Stimulated activated CD8-positive, alpha-beta memory T cell treated with anti-CD3 and anti-CD28 coated beads, Interleukin-7, amount 100 ng/mL, for 4 hours (primary cell): ENCODE measurements around the gene CLIC5.

Experiments
- DNase-seq, 2 donors: peaks; one replicate each; pipeline ENCODE4 v3.0.0-alpha.2; 2020; ENCODE audit warnings: low read depth in 2 of 2

CLIC5 gene

DNA sequence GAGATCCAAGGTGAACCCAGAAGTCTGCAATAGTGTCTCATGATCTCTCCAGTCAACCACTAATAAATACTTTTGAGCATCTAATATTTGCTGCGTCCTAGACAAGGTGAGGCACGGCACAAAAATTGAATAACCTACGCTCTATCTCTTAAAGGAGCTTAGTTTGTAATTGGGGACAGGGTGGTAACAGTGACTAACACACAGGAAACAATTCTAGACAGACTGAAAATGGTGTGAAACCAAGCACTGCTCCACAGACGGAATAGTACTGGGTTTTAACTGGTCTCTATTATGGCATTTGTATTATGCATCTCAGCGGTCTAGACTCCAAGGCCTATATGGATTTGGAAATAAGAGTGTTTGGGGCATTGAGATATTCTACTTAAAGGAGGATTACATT is 120.1 kb downstream of the CLIC5 start:
- no peak for DNase-seq

DNA sequence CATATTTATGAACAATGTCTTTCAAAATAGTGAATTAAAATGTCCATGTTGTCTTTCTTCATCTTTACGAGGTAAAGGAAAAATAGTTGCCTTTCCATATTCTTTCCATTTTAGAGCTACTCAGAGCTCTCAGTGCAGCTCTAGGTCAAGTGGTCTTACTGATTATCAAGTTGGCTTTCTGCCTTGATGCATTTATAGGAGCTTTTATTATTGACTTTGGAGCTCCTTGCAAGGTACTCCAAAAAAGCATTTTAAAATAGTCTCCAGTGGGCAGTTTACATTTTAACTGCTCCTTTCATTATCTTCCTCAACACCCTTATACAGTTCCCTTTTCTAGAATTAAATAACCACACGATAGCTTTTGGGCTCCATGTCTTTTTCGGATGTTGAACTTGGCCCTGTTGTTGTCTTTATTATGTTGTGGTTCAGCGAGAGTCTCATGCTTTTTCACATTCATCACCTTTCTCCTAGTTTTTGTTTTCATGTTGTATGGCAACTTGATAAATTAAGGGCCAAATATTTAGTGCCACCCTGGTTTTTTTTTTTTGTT is 122.9 kb downstream of the CLIC5 start:
- no peak for DNase-seq

DNA sequence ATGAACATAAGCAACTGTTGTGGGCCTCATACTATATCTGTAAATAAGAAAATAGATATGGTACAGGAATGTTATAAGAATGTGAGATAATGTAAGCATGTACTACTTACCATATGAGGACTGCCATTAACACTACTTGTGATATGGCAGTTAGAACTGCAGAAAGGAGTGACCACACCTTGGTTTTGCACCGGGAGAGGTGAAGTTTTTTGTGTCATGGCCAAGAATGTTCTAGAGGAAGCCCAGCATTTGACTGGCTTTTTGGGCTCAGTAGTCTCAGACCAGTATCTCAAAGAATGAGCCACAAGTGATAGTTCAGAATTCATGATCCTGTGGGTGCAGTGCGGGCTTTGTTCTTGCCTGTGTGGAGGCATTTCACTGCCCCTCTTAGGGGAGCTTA is 123.5 kb downstream of the CLIC5 start:
- DNase-seq, result no peak

DNA sequence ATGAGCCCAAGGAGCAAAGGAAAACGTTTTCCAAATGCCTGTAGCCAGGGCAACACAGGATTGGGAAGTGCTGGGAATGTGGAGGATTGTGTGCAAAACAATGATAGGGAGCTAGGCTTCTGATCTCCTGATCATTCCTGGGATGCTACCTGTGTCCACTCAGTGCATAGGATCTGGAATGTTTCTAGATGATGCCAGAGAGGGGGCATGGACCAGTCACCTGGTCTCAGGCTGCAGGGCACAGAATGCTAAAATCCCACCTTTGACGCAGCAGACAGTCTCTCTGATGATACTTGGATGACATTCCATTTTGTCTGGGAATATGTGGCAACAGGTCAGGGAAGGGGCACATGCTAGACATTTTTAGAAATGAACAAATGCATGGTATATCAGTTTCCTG is 128.9 kb downstream of the CLIC5 start:
- no peak for DNase-seq

DNA sequence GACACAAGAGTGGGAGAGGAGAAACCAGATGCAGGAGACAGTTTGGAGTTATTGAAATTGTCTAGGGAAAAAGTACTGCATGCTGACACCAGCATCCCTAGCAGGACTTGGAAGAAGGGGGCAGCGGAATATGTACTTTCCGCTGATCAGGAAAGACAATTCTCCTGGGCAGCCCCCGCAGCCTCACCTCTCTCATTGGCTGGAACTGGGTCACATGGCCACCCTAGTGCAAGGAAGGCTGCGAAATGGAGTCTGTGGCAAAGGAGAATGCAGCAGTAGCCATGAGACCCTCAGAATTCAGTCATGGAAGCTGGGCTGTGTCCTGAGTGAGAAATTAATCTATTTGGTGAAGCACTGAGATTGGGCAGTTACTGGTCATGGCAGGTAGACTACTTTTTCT is 131.3 kb downstream of the CLIC5 start:
- no peak for DNase-seq

DNA sequence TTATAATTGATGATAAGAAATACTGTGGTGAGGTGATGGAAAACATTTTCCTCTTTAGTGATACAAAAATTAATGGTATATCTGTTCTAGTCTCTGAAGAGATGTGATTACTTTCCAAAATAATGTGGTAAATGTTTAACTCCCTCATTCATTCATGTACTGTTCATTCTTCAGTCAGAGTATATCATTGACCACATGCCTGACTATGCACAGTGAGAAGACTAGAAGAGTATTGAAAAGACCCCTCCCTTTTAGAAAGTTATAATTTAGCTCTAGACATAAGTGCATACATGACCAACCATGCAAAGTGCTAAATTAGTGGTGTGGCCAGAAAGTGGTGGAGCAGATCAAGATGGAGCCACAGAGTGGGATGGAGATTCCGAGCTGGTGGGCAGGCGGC is 133.0 kb downstream of the CLIC5 start:
- no peak for DNase-seq

DNA sequence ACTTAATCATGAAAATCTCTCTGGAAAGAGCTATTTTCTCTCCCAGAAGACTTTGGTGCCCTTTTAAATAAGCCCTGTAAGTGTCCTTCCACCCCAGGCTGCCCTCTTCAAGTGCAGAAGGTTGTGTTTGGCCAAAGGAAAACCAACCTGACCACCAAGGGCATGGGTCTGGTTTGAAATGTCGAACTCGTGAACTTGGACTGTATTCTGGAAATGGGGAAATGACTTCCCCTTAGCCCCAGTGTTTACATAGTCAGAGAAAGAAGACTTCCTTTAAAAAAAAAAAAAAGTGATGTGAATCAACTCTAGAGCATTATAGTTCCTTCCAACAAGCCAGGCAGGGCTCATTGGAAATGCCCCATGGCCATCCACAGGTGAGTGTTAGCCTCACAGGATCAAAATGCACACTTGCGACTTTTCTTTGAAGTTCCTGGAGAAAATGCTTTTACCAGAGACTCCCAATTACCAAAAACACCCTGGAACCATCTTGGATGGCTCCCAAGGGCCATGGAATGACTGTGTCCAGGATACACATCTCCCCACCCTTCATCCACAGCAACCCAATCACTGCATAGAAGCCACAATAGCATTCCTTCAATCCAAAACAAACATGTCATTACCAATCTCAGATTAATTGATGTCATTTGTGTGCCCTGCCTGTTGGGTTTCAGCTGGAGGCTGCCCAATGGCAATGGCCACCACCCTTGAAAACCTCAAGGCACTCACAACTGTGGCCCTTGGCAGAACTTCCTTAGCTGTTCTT is 133.8 kb downstream of the CLIC5 start:
- no peak for DNase-seq

DNA sequence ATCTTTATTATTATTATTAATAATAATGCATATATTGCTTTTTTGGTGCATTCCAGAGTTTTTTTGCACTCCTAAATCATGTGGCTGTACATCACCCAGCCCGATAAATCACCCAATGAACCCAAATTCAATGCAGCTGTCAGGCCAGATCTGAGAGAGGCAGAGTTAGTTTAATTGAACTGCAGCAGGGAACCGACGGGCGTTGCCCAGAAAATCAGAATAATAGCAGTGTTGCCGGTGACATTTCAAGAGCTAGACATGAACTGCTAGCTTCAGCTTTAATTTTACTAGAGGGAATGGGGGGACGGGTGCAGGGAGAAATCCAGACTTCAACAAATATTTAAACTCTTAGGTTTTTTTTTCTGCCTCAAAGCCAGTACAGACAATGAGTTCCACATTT is 135.0 kb downstream of the CLIC5 start:
- no peak for DNase-seq

DNA sequence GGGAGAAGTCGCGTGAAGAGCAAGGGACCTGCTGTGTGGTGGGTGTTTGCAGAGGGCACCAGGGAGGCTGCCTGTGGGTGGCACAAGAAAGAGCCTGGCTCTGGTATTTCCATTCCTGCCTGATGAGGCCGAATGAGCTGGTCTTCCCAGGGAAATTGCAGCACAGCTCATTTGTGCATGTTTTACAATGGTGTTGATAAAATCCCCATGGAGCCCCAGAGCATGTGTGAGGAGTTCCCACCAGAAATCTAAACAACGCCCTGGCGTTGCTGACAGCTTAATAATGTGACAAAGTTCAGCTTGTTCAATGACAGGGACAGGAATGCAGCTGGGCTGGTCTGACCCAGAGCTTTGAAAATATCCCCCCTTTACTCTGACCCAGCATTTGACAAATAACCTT is 135.5 kb downstream of the CLIC5 start:
- DNase-seq, result no peak

DNA sequence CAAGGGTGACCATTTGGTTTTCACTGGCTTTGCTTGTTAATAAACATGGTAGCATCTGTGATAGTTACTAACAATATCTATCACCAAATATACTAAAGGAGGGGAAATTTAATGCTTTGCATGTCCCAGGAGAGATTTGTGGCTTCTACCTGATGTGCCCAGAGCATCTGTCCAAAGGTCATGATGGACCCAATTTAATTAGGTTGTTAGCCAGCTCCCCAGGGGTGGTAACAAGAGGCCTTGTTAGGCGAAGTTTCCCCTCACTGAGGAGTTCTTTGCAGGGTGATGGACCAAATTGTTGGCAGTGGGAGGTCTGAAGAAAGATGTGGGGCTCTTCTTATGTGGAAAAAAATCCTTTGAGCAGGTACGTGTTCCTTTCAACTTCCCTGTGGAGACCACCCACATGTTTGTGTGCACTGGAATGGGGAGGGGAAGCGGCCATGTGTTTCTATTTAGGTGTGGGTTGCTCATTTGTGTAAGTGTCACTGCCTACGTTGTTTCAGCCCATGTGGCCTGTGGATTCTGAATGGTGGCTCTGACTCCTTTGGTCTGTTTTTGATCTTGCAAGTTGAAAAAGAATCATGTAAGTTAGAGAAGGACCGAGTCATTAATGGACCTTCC is 137.6 kb downstream of the CLIC5 start:
- DNase-seq, result no peak

DNA sequence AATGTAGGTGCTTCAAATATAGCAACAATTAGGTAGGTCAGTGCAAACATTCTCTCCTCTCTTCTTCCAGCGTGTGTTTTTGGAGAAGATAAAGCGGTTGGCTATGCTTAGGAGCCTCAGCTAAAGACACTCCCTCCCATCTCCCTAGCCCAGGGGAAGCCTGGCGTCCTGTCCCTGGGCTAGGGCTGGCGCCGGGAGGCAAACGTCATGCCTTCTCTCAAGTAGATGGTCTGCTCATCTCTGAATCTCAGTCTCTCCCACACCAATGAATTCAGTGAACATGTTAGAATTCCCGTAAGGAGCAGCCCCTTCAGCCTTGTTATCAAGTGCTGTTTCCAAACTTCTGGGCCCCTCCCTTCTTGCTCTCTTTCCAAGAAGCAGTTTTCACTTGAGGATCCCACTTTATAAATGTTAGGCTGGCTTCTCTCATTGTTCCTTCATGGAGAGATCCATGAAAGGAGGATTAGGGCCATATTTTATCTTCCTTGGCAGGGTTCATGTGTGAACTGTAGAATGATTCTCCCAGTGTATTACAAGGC is 142.8 kb downstream of the CLIC5 start:
- no peak for DNase-seq

DNA sequence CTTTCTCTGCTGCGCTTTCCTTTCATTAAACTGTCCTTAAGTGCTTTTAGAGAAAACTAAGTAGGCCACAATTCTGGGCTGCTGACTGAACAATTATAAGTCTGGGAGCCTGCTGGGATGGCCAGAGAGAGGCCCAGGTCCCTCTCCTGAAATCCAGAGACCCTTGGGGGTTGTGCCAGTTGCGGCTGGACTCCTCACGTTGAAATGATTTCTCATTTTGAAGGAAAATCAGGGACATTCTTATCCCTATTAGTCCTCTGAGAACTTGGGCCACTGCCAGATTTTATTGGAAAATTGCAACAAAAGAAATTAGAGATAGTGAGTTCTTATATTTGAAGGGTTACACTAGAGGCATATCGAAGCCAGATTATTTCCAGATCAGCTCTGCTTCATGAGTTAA is 145.1 kb downstream of the CLIC5 start:
- DNase-seq, result no peak

DNA sequence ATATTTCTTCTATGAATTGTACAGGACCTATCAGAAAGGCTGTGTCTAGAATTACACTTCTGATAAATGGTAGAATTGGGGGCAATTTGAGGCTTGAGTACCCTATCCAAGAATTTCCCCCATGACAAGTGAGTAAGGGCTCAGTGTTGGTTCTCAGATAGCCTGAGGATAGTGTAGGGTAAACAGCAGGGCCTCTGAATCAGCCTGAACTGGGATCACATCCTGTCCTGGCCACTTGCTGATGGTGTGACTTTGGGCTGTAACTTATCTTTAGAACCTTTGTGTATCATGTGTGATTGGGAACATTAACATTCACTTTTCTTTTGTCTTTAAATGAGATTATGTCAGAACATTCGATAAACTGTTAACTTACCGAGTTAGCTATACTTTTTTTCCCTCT is 151.0 kb downstream of the CLIC5 start:
- DNase-seq, result no peak

DNA sequence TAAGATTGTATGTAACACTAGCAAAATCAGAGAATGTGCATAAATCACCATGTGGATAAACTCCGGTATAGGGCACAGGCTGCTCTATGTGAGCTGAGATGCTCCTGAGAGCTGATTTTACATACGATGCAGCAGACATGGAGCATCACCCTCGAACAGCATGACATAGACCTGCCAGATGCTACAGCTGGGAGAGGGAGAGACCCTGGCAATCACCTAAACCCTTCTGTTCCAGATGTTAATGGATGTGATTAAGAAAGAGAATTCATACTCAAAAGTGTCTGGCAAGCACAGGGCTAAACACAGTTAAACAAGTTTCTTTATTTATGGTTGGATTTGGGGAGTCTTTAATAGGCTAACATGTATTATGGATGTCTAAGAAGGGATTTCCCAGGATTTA is 157.0 kb downstream of the CLIC5 start:
- DNase-seq, result no peak

DNA sequence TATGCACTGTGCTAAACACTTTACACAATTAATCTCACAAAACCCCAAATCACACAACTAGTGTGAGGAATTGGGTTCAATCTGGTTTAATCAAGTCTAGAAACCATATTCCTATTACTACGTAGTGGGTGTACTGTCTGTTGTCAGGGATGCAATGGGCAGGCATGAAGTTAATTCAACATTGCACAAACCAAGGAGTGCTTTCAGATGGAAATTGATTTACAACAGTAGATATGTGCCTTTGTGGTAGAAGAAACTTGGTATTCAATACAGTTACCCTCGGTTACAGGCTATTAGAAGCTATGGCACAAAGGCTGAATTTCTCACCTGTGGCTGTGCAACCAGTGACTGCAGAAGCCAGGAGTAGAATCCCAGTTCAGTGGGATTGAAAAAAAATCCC is 157.8 kb downstream of the CLIC5 start:
- DNase-seq, result no peak

DNA sequence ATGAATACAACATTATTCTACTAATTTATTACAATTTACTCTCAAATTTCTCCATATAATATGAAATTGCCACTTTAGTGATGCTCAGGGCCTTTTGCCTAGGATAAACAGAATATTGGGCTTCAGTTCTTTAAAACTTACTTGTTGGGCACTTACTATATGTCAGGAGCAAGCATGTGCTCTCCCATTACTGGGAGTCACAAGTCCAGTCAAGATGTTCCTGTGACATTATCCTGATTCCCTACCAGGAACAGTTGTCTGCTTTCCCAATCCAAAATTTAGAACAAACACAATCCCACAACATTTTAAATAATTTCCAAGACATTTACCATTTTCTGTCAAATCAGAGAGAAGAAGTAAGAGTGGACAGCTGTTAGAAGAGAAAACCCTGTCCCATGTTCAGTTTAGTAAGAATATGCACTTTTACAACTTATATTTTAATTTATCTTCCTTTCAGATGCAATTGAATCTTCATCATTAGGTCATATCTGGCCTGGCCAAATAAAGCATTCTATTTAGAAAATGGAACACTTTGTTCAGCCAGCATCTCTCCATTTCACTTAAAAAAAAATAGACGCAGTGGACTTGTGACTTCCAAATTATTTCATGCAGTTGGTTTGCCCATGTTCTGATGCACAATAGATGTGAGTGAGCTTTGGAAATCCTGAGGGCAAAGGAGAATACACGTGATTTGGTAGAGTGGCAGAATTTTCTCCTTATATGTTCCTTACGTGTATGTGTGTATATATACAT is 159.8 kb downstream of the CLIC5 start:
- DNase-seq, result no peak

DNA sequence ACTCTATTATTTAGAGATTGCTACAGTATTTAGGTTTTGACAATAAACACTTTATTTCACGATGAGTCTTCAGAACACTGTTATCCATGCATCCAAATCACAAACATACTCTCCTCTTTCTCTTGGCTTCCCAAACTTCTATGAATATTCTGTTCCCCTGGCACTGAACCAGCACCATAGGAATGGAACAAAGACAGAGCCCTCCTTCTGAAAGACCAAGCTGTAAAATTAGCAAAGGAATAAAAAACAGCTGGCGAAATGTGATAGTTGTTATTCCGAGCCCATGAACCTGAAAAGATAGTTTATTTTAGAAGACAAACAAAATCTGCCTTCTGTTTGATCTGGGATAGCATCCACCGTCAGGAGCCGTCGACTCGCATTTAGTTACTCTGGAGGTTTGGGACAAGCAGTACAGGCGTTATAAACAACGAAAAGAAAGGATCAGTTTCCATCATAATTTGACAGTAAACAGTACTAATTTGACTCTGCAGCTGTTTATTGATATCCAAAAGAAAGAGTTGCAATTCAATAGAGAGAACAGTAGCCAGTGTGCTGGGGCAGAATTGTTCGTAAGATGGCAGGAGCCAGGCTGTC is 161.4 kb downstream of the CLIC5 start:
- no peak for DNase-seq

DNA sequence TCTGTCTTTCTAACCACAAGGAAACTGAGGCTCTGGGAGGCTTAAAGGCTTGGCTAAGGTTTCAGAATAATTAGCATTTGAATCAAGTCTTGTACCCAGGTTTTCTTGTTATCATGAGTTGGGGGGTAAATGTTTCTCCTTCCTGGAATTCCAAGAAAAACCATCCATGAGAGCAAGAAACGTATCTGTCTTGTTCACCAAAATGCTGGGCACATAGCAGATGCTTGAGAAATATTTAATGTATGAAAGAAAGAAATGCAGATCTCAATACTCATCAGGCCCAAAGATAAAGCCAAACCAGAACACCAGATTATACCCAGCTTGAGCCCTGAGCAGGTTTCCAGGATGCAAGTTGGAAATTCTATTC is 164.6 kb downstream of the CLIC5 start:
- DNase-seq, result no peak

DNA sequence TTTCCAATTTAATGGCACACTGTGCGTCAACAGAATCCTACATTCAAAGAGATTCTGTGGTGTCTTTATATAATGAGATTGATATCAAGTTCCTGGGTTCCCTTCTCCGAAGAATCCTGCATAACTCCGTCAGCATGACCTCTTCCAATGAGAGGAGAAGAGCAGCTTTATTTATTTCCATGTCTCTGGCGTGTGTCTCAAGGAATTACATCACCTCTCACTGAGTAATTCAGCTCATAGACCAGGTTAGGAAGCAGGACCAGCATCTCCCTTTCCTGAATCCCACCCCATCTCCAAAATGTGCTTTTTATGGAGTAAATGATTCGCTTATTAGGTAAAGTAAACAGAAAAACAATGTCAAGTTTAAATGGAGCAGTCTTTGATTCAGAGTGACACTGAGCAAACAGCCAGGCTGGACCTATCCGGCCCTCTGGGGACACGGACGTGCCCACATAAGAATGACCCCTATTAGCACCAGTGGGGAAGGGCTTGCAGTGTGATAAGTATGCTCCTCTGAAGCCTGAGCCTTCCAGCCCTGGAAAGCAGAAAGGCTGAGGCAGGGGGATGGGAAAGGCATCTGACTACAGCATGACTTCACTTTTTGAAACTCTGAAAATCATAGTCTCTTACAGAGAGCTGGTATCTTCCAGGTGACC is 165.2 kb downstream of the CLIC5 start:
- DNase-seq, result no peak

DNA sequence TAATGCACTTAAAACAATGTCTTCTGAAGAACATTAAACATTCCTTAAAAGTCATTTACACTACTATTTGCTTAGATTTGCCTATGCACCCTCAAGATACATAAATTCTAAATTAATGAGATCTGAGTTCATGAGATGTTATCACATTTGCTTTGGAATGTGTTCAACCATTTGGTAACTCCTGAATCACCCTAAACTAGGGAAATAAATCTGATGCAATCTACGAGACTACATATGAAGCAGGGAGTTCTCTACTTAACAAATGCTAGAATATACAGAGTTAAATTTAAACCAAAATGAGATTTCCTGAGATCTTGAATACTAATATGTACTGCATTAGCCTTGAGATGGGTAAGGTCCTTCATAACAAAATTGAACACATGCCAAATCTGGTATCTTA is 170.1 kb downstream of the CLIC5 start:
- no peak for DNase-seq

DNA sequence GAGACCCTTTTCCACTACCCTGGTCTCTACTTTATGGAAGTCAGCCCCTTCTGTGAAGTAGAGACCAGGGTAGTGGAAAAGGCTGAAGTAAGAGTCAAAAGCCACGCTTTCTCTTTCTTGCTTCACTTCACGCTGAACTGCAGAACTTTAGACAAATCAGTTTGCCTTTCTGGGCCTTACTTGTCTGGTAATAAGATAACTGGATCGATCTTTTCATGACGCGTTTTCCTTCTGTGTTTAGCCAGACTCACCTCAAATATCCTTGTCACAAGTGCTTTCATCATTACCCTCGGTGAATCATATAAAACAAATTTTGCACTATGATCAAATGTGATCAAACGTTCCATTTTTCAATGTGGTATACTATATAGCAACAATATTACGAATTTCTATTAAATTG is 170.7 kb downstream of the CLIC5 start:
- no peak for DNase-seq
